NAMALWA (cell line): Measurements from ENCODE around the gene KRTAP1-1.
"Not testable (repeated sequence)": the region's sequence is repeated elsewhere in the genome, so short reads cannot be mapped to it uniquely, and the experiment has no call there.

Source experiments
- DNase-seq: peaks from one replicate; pipeline ENCODE4 v3.0.0-alpha.2; 2015; ENCODE audit warnings: low spot score

Gene KRTAP1-1

DNA sequence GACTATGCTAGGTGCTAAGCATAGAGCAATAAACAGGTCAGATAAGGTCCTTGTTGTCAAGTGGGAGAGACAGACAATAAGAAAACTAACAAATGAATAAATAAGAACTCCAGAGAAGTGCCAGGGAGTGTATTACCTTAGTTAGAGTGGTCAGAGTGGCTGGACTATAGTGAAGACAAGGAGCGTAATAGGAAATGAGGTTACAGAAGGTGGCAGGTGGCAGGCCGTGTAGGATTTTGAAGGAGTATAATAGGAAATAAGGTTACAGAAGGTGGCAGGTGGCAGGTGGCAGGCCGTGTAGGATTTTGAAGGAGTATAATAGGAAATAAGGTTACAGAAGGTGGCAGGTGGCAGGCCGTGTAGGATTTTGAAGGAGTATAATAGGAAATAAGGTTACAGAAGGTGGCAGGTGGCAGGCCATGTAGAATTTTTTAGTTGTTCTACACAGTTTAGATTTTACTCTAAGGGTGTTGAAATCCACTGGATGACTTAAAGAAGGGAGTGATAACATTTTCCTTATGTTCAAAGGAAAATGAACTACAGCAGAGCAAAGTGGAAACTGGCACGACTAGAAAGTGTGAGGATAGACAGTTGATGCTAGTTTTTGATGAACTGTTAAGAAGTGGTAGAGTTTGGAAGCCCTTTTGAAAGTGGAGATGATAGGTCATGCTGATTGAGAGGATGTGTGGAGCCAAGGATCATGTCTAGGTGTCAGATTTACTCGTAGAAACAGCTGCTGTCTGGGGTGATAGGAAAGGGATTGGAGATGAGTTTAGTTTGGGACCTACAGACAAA, 28.7 kb downstream of the KRTAP1-1 start:
- DNase-seq = no peak

GRCh38 chr17:41010441-41010840, 30.8 kb downstream of the KRTAP1-1 start:
- DNase-seq = no peak

DNA sequence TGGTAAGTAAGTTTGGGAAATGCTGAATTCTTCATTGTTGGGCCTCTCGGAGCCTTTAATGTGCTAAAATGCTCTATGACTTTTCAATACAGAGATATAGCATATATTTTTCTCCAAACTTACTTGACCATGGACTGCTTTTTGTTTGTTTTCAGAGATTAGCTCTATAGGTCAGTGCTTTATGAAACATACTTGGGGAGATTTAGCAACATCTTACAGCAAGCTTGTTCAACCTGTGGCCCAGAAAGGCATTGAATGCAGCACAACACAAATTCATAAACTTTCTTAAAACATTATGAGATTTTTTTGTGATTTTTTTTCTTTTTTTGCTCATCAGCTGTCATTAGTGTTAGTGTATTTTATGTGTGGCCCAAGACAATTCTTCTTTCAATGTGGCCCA, 31.3 kb downstream of the KRTAP1-1 start:
- no peak for DNase-seq

DNA sequence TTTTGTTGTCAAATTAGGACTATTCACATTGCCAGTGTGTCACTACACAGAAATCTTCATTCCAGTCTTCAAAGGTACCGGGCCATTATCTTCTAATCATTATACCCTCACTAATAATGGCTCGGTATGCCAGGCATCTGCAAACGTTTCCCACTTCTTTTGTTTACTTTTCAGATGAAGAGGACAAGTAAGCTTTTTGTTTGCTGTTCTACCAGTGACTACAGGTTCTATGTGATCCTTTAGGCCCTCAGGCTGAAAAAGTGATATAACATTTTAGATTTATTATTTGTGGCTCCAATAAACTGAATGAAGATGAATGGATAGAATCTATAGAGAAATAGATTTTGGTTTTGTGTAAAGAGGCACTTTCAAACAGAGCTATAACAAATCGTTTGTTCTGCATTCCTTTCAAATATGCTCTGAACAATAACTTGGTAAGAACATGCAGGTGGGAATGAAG, 31.9 kb downstream of the KRTAP1-1 start:
- DNase-seq = no peak

DNA sequence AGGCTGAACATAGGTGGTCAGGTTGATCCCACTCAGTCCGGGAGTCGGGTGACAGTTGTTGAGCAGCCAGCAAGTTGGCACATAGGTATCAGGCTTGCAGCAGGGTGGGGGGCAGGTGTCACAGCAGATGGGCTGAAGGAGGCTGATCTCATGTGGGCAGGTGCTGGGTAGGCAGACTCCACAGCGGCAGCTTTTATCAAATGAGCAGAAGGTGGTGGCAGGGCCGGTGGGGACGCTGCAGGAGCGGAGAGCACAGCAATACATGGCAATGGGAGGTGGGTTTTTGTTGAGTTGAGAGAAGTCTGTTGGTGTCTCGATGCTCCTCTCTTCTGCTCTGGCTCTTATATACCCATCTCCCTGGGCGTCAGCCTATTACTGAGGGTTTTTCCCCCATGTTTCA, 32.4 kb downstream of the KRTAP1-1 start, which contains the start of gene KRTAP3-1:
KRTAP3-1 (minus strand) TSS at position 318 of the 400 bp plus-strand sequence; CDS start at position 264, 54 bp downstream.
- DNase-seq = no peak

DNA sequence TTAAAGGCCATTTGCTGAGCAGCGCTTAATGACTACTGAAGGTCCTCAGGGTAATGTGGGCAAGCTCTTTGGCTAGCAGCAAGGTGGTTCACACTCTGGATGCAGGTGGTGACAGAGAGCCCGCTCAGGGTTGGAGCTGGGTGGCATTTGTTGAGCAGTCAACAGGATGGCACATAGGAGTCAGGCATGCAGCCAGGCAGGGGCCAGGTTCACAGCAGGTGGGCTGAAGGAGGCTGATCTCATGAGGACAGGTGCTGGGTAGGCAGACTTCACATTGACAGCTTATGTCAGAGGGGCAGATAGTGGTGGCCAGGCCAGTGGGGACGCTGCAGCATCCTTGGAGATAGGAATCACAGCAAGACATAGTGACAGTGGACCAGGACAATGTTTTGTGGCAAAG, 36.9 kb downstream of the KRTAP1-1 start:
- no peak for DNase-seq

GRCh38 chr17:41003926-41004325, 37.3 kb downstream of the KRTAP1-1 start:
- no peak for DNase-seq

- no peak for DNase-seq
These were observed 38.4 kb downstream of the KRTAP1-1 start for GRCh38 chr17:41002814-41003213.

GRCh38 chr17:41001795-41002194, 39.5 kb downstream of the KRTAP1-1 start:
- DNase-seq = no peak

DNA sequence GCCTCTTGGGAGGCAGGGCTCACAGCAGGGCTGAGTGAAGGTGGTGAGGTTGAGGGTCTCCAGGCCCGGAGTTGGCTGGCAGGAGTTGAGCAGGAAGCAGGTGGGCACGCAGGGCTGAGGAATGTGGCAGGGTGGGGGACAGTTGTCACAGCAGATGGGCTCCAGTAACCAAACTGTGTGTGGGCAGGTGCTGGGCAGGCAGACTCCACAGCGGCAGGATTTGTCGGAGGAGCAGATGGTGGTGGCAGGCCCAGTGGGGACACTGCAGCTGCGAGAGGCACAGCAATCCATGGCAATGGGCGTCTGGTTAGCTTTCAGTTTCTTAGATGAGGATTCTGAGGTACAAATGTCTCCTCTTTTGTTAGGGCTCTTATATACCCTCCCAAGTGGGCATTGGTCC, 41.7 kb downstream of the KRTAP1-1 start, which contains the start of gene KRTAP3-2:
KRTAP3-2 (minus strand) TSS at position 344 of the 400 bp plus-strand sequence; CDS start at position 291, 53 bp downstream.
- not testable (repeated sequence) for DNase-seq

- no peak for DNase-seq
These were observed 43.9 kb downstream of the KRTAP1-1 start for GRCh38 chr17:40997361-40997760.

- DNase-seq = no peak
These were observed 44.4 kb downstream of the KRTAP1-1 start for GRCh38 chr17:40996829-40997228.

- DNase-seq = no peak
These were observed 46.1 kb downstream of the KRTAP1-1 start for GRCh38 chr17:40995116-40995515.

GRCh38 chr17:40993839-40994238, 47.4 kb downstream of the KRTAP1-1 start, which contains the start of gene KRTAP3-3:
KRTAP3-3 (minus strand) TSS chr17:40994164; CDS start chr17:40994097, 67 bp downstream.
- no peak for DNase-seq

DNA sequence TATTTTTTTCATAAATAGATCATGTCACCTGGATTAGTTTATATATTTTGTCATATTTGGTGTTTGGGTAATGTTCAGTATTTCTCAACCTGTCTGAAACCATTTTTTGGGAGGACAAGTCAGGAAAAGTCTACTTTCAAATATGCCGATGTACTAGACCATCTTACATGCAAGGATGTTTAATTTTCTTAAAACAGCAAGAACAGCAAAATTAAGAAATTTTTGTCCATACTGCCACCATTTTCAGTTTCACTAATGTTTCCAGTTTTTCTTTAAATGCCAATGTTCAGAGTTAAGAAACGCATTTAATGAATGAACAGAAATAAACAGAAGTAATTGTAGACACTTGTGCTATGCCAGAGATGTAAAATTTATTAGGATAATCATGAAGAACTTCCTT, 48.2 kb downstream of the KRTAP1-1 start:
- DNase-seq = no peak

GRCh38 chr17:40992666-40993065, 48.6 kb downstream of the KRTAP1-1 start:
- no peak for DNase-seq
